Gastroesophageal sphincter (tissue), 3 donors: Measurements from ENCODE around the gene ADAMTS19.

Experiments used
- POLR2A ChIP-seq, 2 donors: fragments of 450-650 bp; IDR thresholded peaks; one replicate each; pipeline ENCODE4 v1.6.1; 2017; ENCODE audit warnings: antibody characterized with exemption in 2 of 2, mild to moderate bottlenecking in 2 of 2, moderate library complexity in 1 of 2
- TF ChIP-seq, protein P1 (sequence below), 4 experiments: fragments of 200-600 bp in 2 of 4; fragments of 450-650 bp in 2 of 4; sonication (generic) in 1 of 4; IDR thresholded peaks; one replicate each; pipeline ENCODE4 v1.5.1; 2017 to 2019; ENCODE audit warnings: antibody characterized with exemption in 4 of 4, mild to moderate bottlenecking in 2 of 4, moderate library complexity in 2 of 4

DNA sequence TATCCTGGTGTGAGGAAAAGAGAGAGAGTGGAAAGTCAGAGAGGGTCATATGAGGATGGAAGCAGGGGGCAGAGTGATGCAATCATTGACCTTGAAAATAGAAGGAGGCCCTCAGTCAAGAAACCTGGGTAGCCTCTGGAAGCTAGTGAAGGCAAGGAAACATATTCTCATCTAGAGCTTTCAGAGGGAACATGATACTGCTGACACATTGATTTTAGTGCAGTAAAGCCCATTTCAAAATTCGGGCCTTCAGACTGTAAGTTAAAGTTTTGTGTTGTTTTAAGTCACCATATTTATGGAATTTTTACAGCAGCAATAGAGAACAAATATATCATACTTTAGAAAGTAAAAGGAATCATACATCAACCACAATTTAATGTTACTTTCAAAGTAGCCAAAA is 87.0 kb downstream of the ADAMTS19 start:
- TF ChIP-seq, protein P1, sequence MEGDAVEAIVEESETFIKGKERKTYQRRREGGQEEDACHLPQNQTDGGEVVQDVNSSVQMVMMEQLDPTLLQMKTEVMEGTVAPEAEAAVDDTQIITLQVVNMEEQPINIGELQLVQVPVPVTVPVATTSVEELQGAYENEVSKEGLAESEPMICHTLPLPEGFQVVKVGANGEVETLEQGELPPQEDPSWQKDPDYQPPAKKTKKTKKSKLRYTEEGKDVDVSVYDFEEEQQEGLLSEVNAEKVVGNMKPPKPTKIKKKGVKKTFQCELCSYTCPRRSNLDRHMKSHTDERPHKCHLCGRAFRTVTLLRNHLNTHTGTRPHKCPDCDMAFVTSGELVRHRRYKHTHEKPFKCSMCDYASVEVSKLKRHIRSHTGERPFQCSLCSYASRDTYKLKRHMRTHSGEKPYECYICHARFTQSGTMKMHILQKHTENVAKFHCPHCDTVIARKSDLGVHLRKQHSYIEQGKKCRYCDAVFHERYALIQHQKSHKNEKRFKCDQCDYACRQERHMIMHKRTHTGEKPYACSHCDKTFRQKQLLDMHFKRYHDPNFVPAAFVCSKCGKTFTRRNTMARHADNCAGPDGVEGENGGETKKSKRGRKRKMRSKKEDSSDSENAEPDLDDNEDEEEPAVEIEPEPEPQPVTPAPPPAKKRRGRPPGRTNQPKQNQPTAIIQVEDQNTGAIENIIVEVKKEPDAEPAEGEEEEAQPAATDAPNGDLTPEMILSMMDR (IDR thresholded peaks at IDR 0.05), result no peak
- TF ChIP-seq POLR2A (IDR thresholded peaks at IDR 0.05), result no peak
